Caco-2 (cell line): ENCODE data around the gene NAP1L4. TPM values are rescaled to one million over a fixed set of nuclear protein-coding genes. Genes with fewer than 3 reads are reported as not detected.
A peak's percentile ranks its signal among the peaks of the same experiment; 100 is the strongest.

Experiments
- BruUV-seq: library from RNA; stranded (reverse); fragments of 400-500 nt; replicated peaks from 2 replicates; lab custom pipeline; 2021; lab: Mats Ljungman, UMichigan
- CTCF ChIA-PET: fragments of 300-600 bp; sonication (Branson Sonifier 250); formaldehyde crosslinking; loops from one replicate; lab custom pipeline; 2022; ENCODE audit warnings: antibody characterized with exemption; lab: Charles Lee
- POLR2A ChIA-PET: fragments of 300-600 bp; sonication (Branson Sonifier 250); formaldehyde crosslinking; loops from one replicate; lab custom pipeline; 2022; ENCODE audit warnings: antibody characterized with exemption; lab: Charles Lee
- DNase-seq, 2 experiments: peaks; one replicate each; pipeline versions ENCODE4 v3.0.0 to v3.0.0-alpha.2; 2020 to 2022
- H3K27me3 ChIP-seq: replicated peaks from 2 replicates; pipeline ENCODE4 v1.6.0; 2011; ENCODE audit warnings: low read length; ENCODE audit not compliant: control insufficient read depth, insufficient read depth
- H3K36me3 ChIP-seq: 2 replicates; pipeline ENCODE4 v1.5.1; 2011; ENCODE audit warnings: low read length; ENCODE audit not compliant: control insufficient read depth, insufficient read depth
- H3K4me1 ChIP-seq: fragments of 250-450 bp; sonication (Bioruptor Pico); 2 replicates; pipeline ENCODE4 v1.5.1; 2020; ENCODE audit warnings: mild to moderate bottlenecking
- H3K4me3 ChIP-seq: 2 replicates; pipeline ENCODE4 v1.5.1; 2011; ENCODE audit warnings: low read depth, mild to moderate bottlenecking, control low read depth, low read length
- H3K9me3 ChIP-seq: fragments of 250-450 bp; sonication (Bioruptor Pico); 2 replicates; pipeline ENCODE4 v1.5.1; 2020; ENCODE audit warnings: mild to moderate bottlenecking, moderate library complexity
- H3K27ac Mint-ChIP-seq: one replicate; pipeline ENCODE4 v1.8.0; 2022; ENCODE audit warnings: mixed read lengths; ENCODE audit not compliant: unreplicated experiment
- H3K27me3 Mint-ChIP-seq: one replicate; pipeline ENCODE4 v1.8.0; 2022; ENCODE audit warnings: mixed read lengths; ENCODE audit not compliant: insufficient read depth, unreplicated experiment
- H3K36me3 Mint-ChIP-seq: one replicate; pipeline ENCODE4 v1.8.0; 2022; ENCODE audit warnings: mild to moderate bottlenecking, mixed read lengths; ENCODE audit not compliant: insufficient read depth, unreplicated experiment
- H3K4me1 Mint-ChIP-seq: one replicate; pipeline ENCODE4 v1.8.0; 2022; ENCODE audit warnings: low read depth, mixed read lengths; ENCODE audit not compliant: unreplicated experiment
- H3K4me3 Mint-ChIP-seq: one replicate; pipeline ENCODE4 v1.8.0; 2022; ENCODE audit warnings: mild to moderate bottlenecking, moderate library complexity, mixed read lengths; ENCODE audit not compliant: unreplicated experiment
- H3K9me3 Mint-ChIP-seq: one replicate; pipeline ENCODE4 v1.8.0; 2022; ENCODE audit warnings: mixed read lengths; ENCODE audit not compliant: unreplicated experiment
- CTCF ChIP-seq, 2 experiments: fragments of 200-600 bp in 1 of 2; IDR thresholded peaks; 1 replicate in 1 of 2; 2 replicates in 1 of 2; pipeline versions ENCODE4 v1.5.1 to v1.8.0; 2011 to 2022; ENCODE audit warnings: antibody characterized with exemption in 1 of 2, control low read depth in 1 of 2, inconsistent platforms in 1 of 2, low read depth in 1 of 2, low read length in 1 of 2, mild to moderate bottlenecking in 1 of 2, moderate library complexity in 1 of 2; ENCODE audit not compliant: insufficient read depth in 1 of 2, severe bottlenecking in 1 of 2, unreplicated experiment in 1 of 2
- intact Hi-C: fragments of 100-400 bp; cut with micrococcal nuclease; formaldehyde crosslinking; loops from one replicate; pipeline ENCODE4 v1.10.0; 2022; ENCODE audit not compliant: unreplicated experiment
- total RNA-seq: library from RNA; stranded (reverse); gene quantifications from 2 replicates; pipeline ENCODE4 v1.2.3, GENCODE V29; 2022

The NAP1L4 gene
- total RNA-seq, 1 experiment from 2014 or later = 215 TPM

GRCh38 chr11:2944530-2944929, 47.6 kb downstream of the NAP1L4 start:
- Histone ChIP-seq H3K9me3 (peaks cover 4% of the 10 kb centered on the region), H3K4me1 (no peaks in the 10 kb centered on the region), H3K36me3 (peaks cover 3% of the 10 kb centered on the region), H3K4me3 (no peak overlapping the region), H3K27me3 (no peaks in the 10 kb centered on the region)
- peaks cover 94% of the 10 kb centered on the region for H3K36me3 Mint-ChIP-seq
- ChIA-PET CTCF (no interaction called here), POLR2A (no interaction called here)
- TF ChIP-seq CTCF (IDR thresholded peaks at IDR 0.05; ENCODE audit: insufficient read depth in 1 of 2, low read depth in 1 of 2, low read length in 1 of 2, severe bottlenecking in 1 of 2, unreplicated experiment in 1 of 2) = no peak
- BruUV-seq = TSS peak; percentile 33
- H3K9me3 Mint-ChIP-seq = no peaks in the 10 kb centered on the region
- H3K27ac Mint-ChIP-seq = no peak overlapping the region
- no peak for DNase-seq
- H3K4me3 Mint-ChIP-seq = no peak overlapping the region
- H3K27me3 Mint-ChIP-seq = no peaks in the 10 kb centered on the region
- intact Hi-C loops = no loop called here
- H3K4me1 Mint-ChIP-seq = peaks cover 6% of the 10 kb centered on the region

DNA sequence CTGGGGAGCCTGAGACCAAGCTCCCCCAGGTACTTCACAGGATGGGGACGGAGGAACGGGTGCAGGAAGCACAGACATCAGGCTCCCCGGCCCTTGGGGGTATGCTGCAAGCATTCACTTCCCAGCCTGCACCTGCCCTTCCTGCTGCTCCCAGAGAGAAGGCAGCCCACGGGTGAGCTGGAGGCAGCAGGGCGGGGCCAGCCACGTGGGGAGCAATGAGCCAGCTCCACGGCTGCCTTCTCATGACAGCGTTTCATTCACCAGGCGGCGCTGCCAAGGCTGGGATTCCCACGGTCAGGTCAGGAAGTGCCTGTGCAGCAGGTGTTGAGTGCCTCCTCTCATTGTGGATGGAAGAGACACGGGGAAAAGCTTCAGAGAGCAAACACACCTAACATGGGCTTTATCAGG, 48.4 kb downstream of the NAP1L4 start:
- H3K9me3 ChIP-seq = peaks cover 11% of the 10 kb centered on the region
- Mint-ChIP-seq H3K27me3 (no peaks in the 10 kb centered on the region), H3K4me1 (no peaks in the 10 kb centered on the region), H3K27ac (no peak overlapping the region), H3K9me3 (peaks cover 3% of the 10 kb centered on the region), H3K36me3 (peaks cover 94% of the 10 kb centered on the region), H3K4me3 (no peak overlapping the region)
- intact Hi-C loops = no loop called here
- peaks cover 3% of the 10 kb centered on the region for H3K36me3 ChIP-seq
- BruUV-seq = no TSS peak
- H3K4me1 ChIP-seq = no peaks in the 10 kb centered on the region
- no peak overlapping the region for H3K4me3 ChIP-seq
- DNase-seq = no peak
- ChIA-PET POLR2A (no interaction called here), CTCF (interaction anchor here (0.7 kb wide), 1 partner anchor 14 kb away, joined by 3 read pairs; no protein-coding TSS in a partner anchor)
- no peak for TF ChIP-seq CTCF (IDR thresholded peaks at IDR 0.05; ENCODE audit: insufficient read depth in 1 of 2, low read depth in 1 of 2, low read length in 1 of 2, severe bottlenecking in 1 of 2, unreplicated experiment in 1 of 2)
- H3K27me3 ChIP-seq = no peaks in the 10 kb centered on the region

DNA sequence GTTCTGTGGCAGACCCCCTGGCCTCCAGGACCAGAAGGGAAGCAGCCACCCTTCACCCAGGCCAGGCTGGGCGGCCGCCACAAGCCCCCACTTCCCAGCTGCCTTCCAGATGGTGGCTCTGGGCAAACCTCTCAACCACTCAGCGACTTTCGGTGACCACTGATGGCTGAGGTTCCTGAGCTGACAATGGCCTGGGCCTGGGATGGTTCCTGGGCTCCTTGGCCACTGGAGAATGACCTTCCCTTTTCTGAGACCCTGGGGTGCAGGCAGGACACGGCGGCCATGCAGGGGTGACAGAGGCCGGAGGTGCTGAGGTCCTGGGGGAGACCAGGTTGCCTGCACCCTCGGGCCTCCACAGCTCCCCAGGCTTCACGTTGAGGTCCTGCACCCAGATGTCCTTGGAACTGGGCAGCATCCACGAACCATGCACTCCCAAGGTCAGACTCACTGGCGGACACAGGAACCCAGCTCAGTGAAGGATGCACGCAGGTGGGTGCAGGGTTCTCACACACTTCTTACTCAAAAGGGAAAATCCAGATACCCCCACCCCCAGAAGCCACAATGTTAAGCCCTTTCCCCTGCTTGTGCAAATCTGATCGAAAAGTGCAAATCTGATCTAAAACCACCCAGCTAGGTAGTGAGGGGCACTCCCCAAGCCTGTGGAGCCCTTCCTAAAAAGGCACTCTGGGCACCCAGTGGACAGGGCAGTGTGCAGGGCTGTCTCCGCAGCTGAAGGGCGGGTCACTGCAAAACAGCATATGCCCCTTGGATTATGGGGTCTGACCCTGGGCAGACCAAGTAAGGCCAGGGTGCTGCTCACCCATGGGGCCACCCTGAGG, 49.0 kb downstream of the NAP1L4 start:
- no peaks in the 10 kb centered on the region for H3K4me1 Mint-ChIP-seq
- H3K36me3 ChIP-seq = no peaks in the 10 kb centered on the region; the same call in none of the 2 replicates

More for the DNA sequence above, 49.0 kb downstream of the NAP1L4 start:
- Histone ChIP-seq H3K4me1 (no peaks in the 10 kb centered on the region), H3K9me3 (peaks cover 11% of the 10 kb centered on the region), H3K4me3 (no peak overlapping the region), H3K27me3 (no peaks in the 10 kb centered on the region)
- no peak for TF ChIP-seq CTCF (IDR thresholded peaks at IDR 0.05; ENCODE audit: insufficient read depth in 1 of 2, low read depth in 1 of 2, low read length in 1 of 2, severe bottlenecking in 1 of 2, unreplicated experiment in 1 of 2)
- BruUV-seq = no TSS peak
- H3K9me3 Mint-ChIP-seq = peaks cover 10% of the 10 kb centered on the region
- H3K36me3 Mint-ChIP-seq = peaks cover 94% of the 10 kb centered on the region
- intact Hi-C loops = no loop called here
- ChIA-PET CTCF (interaction anchor here (0.6 to 0.7 kb wide), 2 partner anchors 13 to 65 kb away, joined by 3 read pairs; no protein-coding TSS in a partner anchor), POLR2A (no interaction called here)
- H3K27me3 Mint-ChIP-seq = no peaks in the 10 kb centered on the region
- no peak overlapping the region for H3K4me3 Mint-ChIP-seq
- DNase-seq = no peak
- no peak overlapping the region for H3K27ac Mint-ChIP-seq
